Middle frontal gyrus (tissue), 1 donor: Measurements from ENCODE around the gene TJP3.

ENCODE experiments used
- DNase-seq: peaks from one replicate; pipeline ENCODE4 v3.0.0-alpha.2; 2015; ENCODE audit warnings: low spot score; ENCODE audit errors: extremely low spot score

TJP3 gene

DNA sequence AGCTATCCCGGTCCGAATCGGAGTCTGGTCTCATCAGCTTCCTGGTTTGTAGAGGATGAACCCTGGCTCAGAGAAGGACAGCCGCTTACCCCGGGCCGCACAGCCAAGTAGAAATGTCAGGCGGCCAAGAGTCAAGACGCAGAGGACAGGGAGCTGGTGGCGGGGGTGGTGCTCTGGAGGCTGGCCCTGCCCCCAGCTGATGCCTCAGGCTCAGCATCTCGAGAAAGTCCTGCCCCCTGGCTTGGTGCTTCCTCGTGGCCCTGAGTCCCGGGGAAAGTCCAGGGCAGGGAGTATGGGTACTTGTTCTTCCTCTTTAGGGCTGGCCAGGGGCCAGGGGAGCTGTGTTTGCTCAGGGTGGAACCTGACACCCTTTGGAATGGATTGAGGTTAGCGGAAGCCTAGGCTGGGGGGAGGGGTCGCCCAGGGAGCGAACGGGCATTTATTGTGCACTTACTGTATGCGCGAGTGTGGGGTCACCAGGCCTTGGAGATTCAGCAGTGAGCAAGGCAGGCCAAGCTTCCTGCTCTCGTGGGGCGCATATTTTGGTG lies 2.2 kb downstream of the TJP3 start:
- no peak for DNase-seq

DNA sequence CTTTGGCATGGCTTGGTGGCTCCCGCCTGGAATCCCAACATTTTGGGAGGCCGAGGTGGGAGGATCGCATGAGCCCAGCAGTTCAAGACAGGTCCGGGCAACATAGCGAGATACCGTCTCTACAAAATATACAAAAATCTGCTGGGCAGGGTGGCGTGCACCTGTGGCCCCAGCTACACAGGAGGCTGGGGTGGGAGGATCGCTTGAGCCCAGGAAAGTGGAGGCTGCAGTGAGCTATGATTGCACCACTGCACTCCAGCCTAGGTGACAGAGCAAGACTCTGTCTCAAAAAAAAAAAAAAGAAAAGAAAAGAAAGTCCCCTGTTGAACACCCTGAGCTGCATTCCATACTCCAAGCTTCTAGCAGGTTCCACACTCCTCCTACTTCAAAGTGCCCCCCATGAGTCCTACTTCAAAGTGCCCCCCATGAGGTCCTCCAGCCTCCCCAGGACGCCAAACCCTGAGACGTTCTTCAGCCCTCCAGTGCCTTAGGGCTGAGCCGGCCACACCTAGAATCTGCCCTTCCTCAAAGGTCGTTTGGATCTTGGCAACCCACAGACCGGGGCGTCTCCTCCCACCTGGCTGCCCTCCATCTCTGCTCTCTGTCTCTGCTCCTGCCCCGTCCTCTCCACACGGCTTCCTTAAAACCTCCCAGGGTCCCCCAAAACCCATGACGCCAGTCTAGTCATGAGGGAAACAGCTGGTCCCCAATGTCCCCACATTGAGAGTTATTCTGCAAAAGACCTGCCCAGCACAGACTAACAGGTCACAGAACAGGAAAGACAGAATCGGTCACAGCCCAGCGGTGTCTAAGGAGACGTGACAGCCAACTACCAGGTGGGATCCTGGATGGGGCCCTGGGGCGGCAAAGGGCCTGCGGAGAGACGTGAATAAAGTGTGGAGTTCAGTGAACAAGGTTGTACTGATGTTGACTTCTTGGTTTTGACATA lies 4.8 kb downstream of the TJP3 start:
- no peak for DNase-seq

DNA sequence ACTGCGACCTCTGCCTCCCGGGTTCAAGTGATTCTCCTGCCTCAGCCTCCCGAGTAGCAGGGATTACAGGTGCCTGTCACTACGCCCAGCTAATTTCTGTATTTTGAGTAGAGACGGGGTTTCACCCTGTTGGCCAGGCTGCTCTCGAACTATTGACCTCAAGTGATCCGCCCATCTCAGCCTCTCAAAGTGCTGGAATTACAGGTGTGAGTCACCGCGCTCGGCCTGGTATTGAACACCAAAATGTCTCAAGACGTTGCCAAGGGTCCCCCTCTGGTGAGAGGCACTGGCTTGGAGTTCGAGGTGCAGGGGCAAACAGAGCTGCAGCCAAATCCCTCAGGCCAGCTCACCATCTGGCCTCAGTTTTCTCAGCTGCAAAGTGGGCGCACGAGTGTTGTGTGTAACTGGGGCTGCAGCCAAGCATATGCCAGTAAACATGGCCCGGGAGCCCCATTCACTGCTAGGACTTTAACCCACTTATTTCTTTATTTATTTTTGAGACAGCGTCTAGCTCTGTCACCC lies 8.0 kb downstream of the TJP3 start:
- no peak for DNase-seq

DNA sequence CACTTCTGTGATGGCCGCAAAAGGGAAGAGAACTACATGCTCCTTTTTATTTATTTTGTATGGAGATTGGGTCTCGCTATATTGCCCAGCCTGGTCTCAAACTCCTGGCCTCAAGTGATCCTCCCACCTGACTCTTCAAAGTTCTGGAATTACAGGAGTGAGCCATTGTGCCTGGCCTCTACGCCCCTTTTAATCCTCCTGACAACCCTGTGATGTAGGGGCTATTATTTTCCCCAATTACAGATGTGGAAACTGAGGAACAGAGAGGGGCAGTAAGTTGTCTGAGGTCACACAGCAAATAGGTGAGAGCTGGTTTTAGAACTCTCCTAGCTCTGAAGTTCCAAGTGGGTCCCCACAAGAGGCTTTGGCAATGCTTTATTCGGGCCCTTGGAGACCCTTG lies 11.7 kb downstream of the TJP3 start:
- DNase-seq: no peak

DNA sequence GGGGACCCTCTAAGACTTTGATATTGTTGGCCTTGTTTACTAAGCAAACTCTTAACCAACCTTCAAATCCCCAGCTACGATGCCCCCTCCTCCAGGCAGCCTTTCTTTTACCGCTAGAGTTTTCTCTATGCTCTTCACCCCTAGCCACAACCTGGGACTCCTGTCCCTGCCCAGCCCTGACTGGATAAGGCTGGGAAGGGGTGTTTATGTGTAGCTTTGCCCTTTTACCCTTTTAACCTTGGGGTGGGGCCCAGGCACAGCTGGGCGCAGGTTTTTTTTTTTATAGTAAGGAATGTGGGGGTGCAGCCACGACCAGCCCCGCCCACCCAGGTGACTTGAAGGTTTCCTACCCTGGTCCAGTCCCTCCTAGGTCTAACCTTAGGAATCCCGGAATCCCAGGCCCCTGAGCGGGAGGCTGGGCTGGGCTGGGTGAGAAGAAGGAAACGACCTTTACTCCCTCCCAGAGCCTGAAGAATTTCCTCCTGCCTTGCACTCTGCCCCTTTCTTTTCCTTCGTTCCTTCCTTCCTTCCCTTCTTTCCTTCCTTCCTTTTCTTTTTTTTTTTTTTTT lies 12.2 kb downstream of the TJP3 start:
- no peak for DNase-seq

DNA sequence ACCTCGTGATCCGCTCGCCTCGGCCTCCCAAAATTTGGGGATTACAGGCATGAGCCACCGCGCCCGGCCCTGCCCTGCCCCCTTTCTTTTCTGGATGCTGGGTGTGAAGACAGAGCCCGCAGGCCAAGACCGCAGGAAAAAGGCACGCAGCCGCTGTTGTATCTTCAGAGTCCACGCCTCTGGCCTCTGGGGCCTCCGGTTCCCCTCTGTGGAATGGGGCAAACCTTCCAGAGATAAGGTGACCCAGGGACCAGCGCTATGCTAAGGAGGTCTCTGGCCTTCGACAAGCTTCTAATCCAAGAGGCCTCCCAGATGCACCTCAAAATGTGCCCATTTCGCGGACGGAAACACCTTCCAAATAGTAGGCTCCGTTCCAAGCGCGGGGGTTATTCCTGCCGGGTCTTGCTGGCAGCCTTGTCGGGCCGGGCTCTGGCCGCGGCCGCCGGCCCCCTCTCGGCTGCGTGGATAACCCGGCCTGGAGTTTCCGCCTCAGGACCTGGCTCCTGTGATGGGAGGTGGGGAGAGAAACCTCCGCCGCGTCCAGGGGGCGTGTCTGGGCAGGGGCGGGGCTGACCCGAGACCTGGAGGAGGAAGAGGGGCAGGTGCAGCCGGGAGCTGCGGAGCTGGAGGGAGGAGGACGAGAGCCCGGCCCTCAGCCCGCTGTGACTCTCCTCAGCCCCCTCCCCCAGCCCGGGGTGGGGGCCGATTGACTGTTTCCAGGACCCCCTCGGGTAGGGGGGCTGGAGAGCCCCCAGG lies 13.1 kb downstream of the TJP3 start:
- DNase-seq: no peak

DNA sequence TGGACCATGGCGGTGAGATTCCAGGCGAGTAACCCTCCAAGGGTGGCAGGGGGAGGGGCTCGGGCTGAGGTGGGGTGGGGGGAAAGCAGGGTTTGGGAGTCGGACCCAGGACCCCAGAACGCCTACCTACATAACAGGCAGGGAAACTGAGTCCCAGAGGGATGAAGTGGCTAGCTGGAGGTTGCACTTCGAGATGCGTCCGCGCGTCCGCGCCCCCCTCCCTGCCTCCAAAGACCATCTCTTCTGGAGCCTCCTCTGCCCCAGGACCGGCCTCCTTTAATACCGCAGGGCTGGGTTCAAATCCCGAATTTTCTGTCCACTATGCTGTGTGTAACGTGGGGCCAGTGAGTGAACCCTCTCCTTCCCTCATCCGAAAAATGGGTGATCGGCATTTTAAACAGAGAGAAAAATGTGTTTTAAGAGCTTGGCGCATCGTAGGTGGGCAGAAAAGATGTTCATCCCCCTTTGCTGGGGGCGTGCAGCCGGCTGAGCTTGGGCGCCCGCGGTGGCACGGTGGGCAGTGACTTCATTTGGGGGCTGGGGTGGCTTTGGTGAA lies 13.8 kb downstream of the TJP3 start:
- no peak for DNase-seq

DNA sequence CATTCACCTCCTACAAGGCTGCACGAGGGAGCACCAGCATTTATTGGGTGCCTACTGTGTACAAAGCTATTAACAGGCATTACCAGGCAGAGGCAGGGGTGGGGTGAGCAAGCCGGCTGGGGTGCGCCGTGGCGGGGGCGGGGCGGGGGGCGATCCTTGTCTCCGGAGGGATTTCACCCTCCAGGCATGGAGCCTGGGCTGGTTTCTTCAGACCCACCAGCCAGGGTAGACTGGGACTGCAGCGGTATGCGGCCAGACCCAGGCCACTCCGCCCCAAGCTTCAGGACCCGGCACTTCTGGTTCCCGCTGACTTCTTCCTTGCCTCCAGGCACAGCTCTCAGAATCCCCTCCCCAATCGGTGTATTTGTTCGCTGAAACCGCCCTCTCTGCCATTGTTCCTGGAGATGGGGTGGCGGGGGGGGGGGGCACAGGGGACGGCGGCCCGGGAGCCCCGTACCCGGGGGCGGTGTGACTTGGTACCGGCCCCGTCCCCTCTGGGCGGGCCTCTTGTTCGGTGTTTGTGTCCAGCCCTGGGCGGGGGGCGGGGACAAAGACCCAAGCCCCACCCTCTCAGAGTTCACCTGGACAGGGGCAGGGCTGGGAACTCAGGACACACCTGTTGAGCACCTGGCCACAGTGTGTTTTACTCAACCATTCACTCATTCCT lies 14.4 kb downstream of the TJP3 start:
- DNase-seq: no peak

DNA sequence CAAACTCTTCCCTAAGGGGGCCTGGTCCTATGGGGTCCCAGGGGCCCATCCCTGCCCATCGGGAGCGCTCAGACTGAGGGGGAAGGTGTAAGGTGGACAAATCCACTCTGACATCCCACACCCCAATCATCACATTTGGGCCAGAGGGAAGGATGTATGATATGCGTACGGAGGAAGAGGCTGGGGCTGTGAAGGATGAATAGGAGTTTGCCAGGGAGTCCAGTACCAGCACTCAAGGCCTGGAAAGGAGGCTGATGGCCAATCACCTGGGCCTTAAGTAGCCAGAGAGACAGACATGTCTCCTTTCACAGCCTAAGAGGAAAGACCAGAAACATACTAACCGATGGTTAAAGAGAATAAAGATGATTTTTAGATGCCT lies 14.9 kb downstream of the TJP3 start:
- DNase-seq: no peak

DNA sequence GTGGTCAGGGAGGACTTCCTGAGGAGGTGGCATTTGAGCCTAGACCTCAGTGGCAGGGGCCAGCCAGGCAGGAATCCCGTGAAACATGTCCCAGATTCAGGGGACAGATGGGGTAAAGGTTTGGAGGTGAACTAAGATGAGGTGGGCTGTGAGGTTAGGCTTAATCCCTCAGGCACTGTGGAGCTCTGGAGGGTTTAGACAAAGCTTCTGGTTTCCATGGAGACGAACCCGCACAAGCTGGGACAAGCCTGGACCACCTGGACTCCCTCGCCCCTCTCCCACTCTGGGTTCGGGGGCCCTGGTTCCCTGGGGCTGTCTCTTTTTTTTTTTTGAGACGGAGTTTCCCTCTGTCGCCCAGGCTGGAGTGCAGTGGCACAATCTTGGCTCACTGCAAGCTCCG lies 15.7 kb downstream of the TJP3 start:
- no peak for DNase-seq

DNA sequence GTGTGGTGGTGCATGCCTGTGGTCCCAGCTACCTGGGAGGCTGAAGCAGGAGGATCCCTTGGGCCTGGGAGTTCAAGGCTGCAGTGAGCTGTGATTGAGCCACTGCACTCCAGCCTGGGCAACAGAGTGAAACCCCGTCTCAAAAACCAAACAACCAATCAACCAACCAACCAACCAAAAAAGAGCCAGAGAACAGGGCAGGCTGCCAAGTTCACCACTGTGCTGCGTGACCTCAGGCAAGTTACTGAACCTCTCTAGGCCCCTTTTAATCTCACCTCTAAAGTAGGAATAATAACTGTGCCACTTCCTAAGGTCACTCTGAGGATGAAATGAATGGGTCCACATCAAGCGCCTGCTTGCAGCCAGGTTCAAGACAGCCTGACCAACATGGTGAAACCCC lies 16.9 kb downstream of the TJP3 start:
- DNase-seq: no peak

DNA sequence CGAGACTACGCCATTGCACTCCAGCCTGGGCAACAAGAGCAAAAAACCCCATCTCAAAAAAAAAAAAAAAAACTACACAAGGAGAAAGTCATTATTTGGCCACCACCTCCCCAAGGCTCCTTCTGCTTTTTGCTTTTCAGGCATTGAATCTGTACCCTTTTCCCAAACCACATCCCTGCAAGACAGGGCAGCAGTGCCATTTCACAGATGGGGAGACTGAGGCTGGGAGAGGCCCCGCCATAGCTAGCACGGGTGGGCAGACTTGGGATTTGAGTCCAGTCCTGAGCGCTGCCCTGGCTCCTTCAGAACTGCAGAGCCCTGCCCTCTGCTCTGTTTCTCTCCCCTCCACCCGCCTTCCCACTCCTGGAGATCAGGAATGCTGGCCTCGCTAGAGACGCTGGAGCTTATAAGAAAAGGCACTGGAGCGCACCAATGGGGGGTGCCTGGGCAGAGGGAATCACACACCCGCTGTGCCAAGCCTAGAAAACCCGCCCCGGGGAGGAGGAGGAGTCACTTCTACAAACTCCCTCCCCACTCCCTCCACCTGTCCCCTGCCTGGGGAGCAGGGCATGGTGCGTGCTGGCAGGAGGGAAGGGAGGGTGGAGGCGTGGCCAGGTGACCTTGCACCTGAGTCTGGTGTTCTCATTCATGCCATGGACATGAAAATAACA lies 17.6 kb downstream of the TJP3 start:
- DNase-seq: no peak

DNA sequence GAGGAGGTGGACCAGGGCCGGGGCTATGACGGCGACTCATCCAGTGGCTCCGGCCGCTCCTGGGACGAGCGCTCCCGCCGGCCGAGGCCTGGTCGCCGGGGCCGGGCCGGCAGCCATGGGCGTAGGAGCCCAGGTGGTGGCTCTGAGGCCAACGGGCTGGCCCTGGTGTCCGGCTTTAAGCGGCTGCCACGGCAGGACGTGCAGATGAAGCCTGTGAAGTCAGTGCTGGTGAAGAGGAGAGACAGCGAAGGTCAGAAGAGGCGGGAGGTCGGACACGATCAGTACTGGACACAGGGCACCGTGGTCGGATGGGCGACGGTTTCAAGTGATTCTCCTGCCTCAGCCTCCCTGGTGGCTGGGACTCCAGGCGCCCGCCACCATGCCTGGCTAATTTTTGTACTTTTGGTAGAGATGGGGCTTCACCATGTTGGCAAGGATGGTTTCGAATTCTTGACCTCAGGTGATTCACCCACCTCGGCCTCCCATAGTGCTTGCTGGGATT lies 22.3 kb downstream of the TJP3 start:
- DNase-seq: no peak

DNA sequence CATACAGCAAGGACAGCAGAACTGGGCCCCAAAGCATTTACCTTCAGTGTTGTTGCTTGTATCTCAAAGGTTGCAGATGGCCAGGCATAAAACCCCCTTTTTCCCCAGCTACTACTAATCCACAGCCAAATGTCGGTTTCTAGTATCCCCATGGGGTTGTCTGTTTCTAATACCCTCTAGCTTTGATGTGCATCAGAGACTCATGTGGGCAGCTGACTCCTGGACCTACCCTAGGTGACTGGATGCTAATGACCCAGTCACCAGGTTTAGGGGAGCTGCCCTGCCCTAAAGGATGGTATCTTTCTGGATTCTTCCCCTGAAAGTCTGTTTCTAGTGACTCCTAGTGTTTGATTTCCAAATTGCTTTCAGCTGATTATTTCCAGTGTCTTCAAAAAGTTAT lies 23.9 kb downstream of the TJP3 start:
- no peak for DNase-seq

DNA sequence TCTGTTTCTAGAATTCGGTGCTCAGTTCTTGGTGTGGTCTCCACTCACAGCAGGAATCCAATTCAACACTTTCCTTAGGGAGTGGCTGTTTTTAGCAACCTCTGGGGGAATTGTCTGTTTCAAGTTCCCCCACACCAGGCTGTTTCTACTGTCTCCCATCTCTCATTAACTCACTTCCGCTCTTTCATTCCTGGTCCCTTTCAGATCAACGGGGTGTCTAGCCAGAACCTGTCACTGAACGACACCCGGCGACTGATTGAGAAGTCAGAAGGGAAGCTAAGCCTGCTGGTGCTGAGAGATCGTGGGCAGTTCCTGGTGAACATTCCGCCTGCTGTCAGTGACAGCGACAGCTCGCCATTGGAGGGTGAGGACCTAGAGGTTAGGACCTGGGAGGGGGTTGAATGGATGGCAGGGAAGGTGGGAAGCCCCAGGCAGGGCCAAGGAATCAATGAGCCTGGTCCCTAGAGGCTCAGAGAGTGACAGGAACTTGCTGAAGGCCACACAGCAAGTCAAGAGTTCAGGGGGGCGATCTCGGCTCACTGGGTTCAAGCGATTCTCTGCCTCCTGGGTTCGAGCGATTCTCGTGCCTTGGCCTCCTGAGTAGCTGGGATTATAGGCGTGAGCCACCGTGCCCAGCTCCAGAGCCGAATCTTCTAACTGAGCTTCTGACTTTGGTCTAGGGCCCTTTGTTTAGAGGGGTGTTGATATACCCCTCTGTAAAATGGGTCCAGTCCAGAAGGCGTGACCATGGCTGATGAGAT lies 25.5 kb downstream of the TJP3 start:
- DNase-seq: no peak

DNA sequence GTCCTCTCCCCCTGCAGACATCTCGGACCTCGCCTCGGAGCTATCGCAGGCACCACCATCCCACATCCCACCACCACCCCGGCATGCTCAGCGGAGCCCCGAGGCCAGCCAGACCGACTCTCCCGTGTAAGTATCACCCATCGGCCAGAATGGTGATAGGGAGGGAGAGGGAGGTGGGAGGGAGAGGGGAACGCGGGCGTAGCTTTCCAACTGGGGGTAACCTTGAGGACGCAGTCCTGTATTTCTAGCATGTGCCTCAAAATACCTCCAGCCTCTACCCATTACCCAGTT lies 26.1 kb downstream of the TJP3 start:
- no peak for DNase-seq

DNA sequence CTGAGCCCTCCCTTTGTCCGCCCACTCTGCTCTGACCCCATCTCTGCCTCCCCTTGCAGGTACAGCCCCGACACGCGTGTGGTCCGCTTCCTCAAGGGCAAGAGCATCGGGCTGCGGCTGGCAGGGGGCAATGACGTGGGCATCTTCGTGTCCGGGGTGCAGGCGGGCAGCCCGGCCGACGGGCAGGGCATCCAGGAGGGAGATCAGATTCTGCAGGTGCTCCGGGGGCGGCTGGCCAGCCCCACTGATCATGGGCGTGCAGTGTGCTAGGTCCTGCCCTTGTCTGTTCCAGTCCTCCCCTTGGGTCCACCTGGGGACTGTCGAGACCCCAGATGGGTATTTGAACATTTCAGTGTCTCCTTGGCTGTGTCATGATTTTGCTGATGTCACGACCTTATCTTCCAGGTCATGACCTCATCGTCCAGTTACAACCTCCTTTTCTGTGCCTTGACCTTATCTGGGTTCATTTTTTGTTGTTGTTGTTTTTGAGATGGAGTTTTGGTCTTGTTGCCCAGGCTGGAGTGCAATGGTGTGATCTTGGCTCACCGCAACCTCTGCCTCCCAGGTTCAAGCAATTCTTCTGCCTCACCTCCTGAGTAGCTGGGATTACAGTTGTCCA lies 28.0 kb downstream of the TJP3 start:
- DNase-seq: no peak

DNA sequence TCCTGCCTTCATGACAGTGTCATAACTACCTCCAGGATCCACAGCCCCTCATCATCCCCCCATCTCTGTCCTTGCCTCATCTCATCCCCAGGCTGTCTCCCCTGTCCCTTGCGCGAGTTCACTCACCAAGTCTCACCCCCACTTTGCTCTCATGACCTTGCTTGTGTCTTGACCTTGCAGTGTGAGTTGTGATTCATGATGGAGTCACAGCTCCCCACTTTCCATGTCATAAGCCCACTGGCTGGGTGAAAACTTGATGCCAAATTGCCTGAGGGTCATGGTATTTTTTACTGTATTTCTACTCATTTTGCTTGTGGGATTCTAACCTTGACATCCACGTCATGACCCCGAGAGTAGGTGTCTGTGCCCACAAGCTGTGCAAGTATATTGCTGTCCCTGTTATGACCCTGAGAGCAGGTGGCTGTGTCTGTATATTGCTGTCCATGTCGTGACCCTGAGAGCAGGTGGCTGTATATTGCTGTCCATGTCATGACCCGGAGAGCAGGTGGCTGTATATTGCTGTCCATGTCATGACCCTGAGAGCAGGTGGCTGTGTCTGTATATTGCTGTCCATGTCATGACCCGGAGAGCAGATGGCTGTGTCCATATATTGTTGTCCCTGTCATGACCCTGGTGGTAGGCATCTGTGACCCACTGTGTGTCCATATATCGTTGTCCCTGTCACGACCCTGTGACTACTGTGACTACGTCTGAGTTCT lies 29.5 kb downstream of the TJP3 start:
- DNase-seq: no peak
